Small intestine (tissue), 7 donors: ENCODE measurements around the gene FKTN. TPM values are rescaled to one million over a fixed set of nuclear protein-coding genes. Genes with fewer than 3 reads are reported as not detected.

Experiments
- DNase-seq, 2 donors: peaks; one replicate each; pipeline versions ENCODE4 v3.0.0 to v3.0.0-alpha.2; 2013
- FAIRE-seq: peaks from 2 replicates; lab custom pipeline; 2012; peaks lifted over from hg19 to GRCh38; lab: Jason Lieb, UNC
- H3K27ac ChIP-seq, 3 donors: one replicate each; pipeline ENCODE4 v1.5.1; 2013; ENCODE audit warnings: low read length in 2 of 3, mild to moderate bottlenecking in 2 of 3, control low read depth in 1 of 3, inconsistent platforms in 1 of 3, low read depth in 1 of 3, moderate library complexity in 1 of 3
- H3K27me3 ChIP-seq, 3 donors: one replicate each; pipeline ENCODE4 v1.6.1; 2013; ENCODE audit warnings: low read length in 3 of 3, inconsistent platforms in 1 of 3; ENCODE audit not compliant: control insufficient read depth in 3 of 3, insufficient read depth in 3 of 3
- H3K36me3 ChIP-seq, 3 donors: one replicate each; pipeline ENCODE4 v1.6.1; 2013; ENCODE audit warnings: low read length in 3 of 3, inconsistent platforms in 1 of 3, low read depth in 1 of 3, mild to moderate bottlenecking in 1 of 3, moderate library complexity in 1 of 3; ENCODE audit not compliant: control insufficient read depth in 3 of 3, insufficient read depth in 2 of 3
- H3K4me1 ChIP-seq, 3 donors: one replicate each; pipeline ENCODE4 v1.6.1; 2013; ENCODE audit warnings: low read length in 2 of 3, inconsistent platforms in 1 of 3, low read depth in 1 of 3, mild to moderate bottlenecking in 1 of 3, moderate library complexity in 1 of 3; ENCODE audit not compliant: control insufficient read depth in 3 of 3, insufficient read depth in 2 of 3
- H3K4me3 ChIP-seq, 3 donors: one replicate each; pipeline ENCODE4 v1.5.1; 2013; ENCODE audit warnings: low read length in 3 of 3, control low read depth in 1 of 3, inconsistent platforms in 1 of 3, low read depth in 1 of 3, mild to moderate bottlenecking in 1 of 3, moderate library complexity in 1 of 3
- H3K9me3 ChIP-seq, 2 donors: one replicate each; pipeline ENCODE4 v1.6.1; 2013; ENCODE audit warnings: low read depth in 1 of 2, low read length in 1 of 2; ENCODE audit not compliant: control insufficient read depth in 2 of 2, insufficient read depth in 1 of 2
- WGBS, 3 donors: extraction: QIAGEN DNeasy Blood & Tissue Kit; methylation state at CpG; one replicate each; pipeline ENCODE4 v1.1.7; 2013; 5-methylcytosine and 5-hydroxymethylcytosine counted together
- polyA plus RNA-seq, 4 donors: library from polyadenylated mRNA; stranded (reverse) in 3 of 4; unstranded in 1 of 4; fragments of 200-250 nt in 3 of 4; fragments of 120-200 nt in 1 of 4; gene quantifications; one replicate each; pipeline versions ENCODE4 v1.2.1 to v1.2.3, GENCODE V29; 2013
- donor health status: healthy with polysubstance abuse.
- donor health status: control.
- donor health status: control.
- donor health status: Bipolar disorder and iron deficiency.
- donor health status: healthy.

Gene FKTN
- polyA plus RNA-seq, 4 donors: 0.67 to 17.3 (median 2.7) TPM

GRCh38 chr9:105637787-105638395, 80.0 kb downstream of the FKTN start:
- Histone ChIP-seq H3K9me3 (no peaks in the 10 kb centered on the region), H3K36me3 (peaks cover 0 to 3% (median 0%) of the 10 kb centered on the region in 3 donors), H3K4me3 (no peak overlapping the region), H3K4me1 (no peaks in the 10 kb centered on the region), H3K27ac (no peak overlapping the region), H3K27me3 (no peaks in the 10 kb centered on the region)
- FAIRE-seq: no peak
- DNase-seq: peak in 1 of 2 donors; percentile 3
- 96 to 99% (median 97%) methylated on average over 4 of the region's 4 CpGs for WGBS, 3 donors

DNA sequence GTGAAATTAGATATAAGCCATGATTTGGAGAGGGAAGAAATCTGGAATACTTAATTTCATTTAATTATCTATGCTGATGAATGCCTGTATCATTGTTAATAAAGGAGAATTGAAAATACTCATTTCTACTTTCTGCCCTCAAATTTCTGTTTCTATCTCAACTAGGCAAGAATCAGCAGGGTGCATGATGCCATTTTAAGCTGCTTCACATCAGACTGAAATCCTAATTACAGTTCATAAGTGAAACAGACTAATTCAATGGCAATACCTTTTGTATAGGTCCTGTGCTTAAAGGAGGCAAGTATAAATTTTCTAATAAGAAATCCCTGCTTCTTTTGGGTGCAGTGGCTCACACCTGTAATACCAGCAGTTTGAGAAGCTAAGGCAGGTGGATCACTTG, 82.0 kb downstream of the FKTN start:
- FAIRE-seq (no peak), DNase-seq (no peak)
- no peaks in the 10 kb centered on the region for H3K9me3 ChIP-seq
- H3K36me3 ChIP-seq: peaks cover 0 to 3% (median 0%) of the 10 kb centered on the region in 3 donors
- H3K4me3 ChIP-seq: no peak overlapping the region
- no peak overlapping the region for H3K27ac ChIP-seq
- H3K4me1 ChIP-seq: no peaks in the 10 kb centered on the region
- H3K27me3 ChIP-seq: no peaks in the 10 kb centered on the region

- H3K27ac ChIP-seq: no peak overlapping the region
- DNase-seq (no peak), FAIRE-seq (no peak)
- no peak overlapping the region for H3K4me3 ChIP-seq
- no peaks in the 10 kb centered on the region for H3K36me3 ChIP-seq
- H3K27me3 ChIP-seq: no peaks in the 10 kb centered on the region
- H3K9me3 ChIP-seq: no peaks in the 10 kb centered on the region
- no peaks in the 10 kb centered on the region for H3K4me1 ChIP-seq
Measured at GRCh38 chr9:105643795-105644194, 85.9 kb downstream of the FKTN start.

DNA sequence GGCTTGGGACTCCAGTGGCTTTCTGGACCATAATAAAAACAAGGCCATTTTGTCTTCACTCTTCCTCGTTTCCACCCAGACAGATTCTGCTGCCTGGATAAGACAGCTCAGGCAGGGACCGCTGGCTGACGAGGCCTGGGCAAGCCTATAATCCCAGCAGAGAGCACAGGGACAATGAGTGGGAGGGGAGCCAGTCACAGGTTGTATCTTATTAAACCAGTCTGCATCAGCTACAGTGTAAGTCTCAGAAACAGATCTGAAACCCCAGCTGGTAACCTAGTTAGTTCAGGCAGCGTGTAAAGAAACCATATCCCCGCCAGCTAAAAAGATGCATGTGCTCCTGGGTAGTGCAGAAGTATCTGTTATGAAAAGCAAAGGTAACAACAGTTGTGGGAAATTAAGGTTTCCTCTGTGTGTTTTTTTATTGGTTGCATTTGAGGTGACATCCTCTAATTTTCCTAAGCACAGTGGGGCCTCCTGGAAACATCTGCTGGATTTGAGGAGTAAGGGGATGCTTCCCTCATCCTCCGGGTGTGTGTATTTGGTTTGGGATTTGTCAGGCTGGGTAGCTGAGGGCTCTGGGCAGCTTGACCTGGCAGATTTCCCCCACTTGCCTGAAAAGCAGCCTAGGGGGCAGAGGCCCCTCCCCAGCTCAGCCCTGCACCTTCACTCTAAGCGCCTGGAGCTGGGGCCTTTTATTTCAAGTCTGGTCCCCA, 89.1 kb downstream of the FKTN start:
- Histone ChIP-seq H3K9me3 (no peaks in the 10 kb centered on the region), H3K27ac (no peak overlapping the region), H3K27me3 (no peaks in the 10 kb centered on the region), H3K36me3 (no peaks in the 10 kb centered on the region), H3K4me1 (no peaks in the 10 kb centered on the region), H3K4me3 (no peak overlapping the region)
- 88 to 91% (median 91%) methylated on average over 7 of the region's 7 CpGs for WGBS, 3 donors
- DNase-seq: no peak
- no peak for FAIRE-seq

DNA sequence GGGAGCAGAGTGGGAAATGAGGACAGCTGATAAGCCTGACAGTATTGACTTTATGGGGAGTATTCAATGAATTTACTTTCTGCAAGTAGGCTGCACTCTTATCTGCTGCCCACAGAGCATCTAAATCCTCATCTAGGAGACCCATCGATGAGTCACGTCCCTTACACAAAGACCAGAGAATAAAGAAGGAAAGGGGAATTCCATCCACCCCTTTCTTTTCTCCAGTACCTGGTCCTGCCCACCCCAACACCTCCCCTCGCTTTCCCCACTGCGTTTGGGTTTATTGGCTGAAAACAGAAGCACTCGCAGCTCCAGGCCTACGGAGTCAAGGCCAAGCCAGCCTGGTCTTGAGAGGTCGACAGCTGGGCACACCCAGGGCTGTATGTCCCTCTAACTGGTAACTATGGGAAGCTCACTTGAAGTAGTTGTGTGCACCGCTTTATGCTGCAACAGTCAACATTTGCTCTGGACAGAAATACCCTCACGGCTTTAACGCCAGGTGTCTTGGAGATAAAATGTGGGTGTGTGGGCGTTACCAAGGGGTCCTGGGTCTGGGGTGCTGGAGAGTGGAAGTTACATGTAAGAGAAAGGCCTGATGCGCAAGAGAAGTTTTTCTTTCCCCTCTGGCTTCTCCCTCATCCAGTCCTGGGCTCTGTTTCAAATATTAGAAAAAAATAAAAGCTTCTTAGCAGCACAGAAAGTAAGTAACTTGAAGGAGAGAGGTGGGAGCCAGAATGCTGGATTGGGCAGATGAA, 89.8 kb downstream of the FKTN start:
- no peak overlapping the region for H3K4me3 ChIP-seq
- H3K36me3 ChIP-seq: no peaks in the 10 kb centered on the region
- H3K4me1 ChIP-seq: no peaks in the 10 kb centered on the region
- no peaks in the 10 kb centered on the region for H3K27me3 ChIP-seq
- WGBS, 3 donors: 85 to 89% (median 86%) methylated on average over 12 of the region's 12 CpGs
- DNase-seq: no peak
- H3K9me3 ChIP-seq: no peaks in the 10 kb centered on the region
- no peak for FAIRE-seq
- H3K27ac ChIP-seq: no peak overlapping the region

GRCh38 chr9:105651806-105652205, 93.9 kb downstream of the FKTN start:
- H3K36me3 ChIP-seq: no peaks in the 10 kb centered on the region
- peaks cover 0 to 4% (median 3%) of the 10 kb centered on the region in 3 donors for H3K27me3 ChIP-seq
- DNase-seq: no peak
- FAIRE-seq: no peak
- H3K4me1 ChIP-seq: peaks cover 0 to 3% (median 0%) of the 10 kb centered on the region in 3 donors
- no peaks in the 10 kb centered on the region for H3K9me3 ChIP-seq
- no peak overlapping the region for H3K27ac ChIP-seq
- H3K4me3 ChIP-seq: no peak overlapping the region
- WGBS, 3 donors: 64 to 67% (median 66%) methylated on average over 4 of the region's 4 CpGs

DNA sequence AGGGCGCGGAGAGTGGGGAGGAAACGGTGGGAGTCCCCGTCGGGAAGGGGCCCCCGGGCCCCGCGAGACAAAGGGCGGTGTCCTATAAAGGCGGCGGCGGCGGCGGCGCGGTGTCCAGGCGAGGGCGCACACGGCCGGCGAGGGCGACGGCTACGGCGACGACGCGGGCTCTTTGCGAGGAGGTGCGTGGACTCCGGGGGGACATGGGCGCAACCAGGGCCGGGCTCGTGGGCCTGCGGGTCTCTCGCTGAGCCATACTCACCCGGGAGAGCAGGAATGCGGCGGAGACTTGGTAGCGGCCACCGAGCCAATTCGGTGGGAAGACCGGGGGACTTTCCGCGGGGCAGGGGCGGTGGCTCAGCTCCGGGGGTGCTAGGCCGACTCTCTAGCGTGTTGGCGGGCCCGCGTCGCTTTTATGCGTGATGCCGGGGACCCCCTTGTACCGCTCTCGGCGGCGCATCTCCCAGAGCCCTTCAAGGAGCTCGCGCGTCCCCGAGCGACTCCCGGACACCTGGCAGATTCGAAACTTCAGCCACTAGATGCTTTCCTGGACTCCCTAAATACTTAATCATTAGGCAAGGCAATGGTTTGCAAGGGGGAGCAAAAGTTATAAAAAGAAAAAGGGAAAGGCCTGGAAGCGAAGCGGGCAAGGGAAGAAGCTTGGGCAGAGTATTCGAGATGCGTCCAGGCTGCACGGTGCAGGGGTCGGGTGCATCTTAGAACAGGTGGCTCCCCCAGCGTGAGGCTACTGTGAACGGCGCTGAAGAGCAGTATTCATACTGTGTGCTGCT, 98.4 kb downstream of the FKTN start:
- peak overlapping the region; percentile 10 to 54 (median 51) for H3K4me3 ChIP-seq
- H3K9me3 ChIP-seq: no peaks in the 10 kb centered on the region
- FAIRE-seq (no peak), DNase-seq (peak; percentile 9 to 63)
- H3K27ac ChIP-seq: no peak overlapping the region
- WGBS, 3 donors: 1 to 2% (median 2%) methylated on average over 64 to 75 of the region's 75 CpGs
- peaks cover 0 to 11% (median 8%) of the 10 kb centered on the region in 3 donors for H3K27me3 ChIP-seq
- H3K4me1 ChIP-seq: peaks cover 0 to 4% (median 3%) of the 10 kb centered on the region in 3 donors
- H3K36me3 ChIP-seq: no peaks in the 10 kb centered on the region

DNA sequence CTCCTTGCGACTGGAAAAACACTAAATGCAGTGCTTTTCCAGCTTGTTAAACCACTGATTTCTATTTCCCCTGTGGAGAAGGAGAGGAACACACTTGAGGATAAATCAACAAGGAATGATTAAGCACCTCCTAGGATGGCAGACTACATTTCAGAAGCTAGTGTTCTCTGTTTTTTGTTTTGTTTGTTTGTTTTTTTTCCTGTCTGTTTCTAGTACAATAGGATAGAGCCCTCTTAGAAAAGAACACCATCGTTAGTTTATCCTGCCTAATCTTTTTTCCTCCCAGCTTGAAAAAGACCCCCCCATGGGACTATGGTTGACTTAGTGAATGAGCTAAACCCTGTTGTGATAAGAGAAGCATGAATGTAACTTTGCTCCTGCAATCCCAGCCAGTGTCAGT, 100.4 kb downstream of the FKTN start:
- DNase-seq (no peak), FAIRE-seq (no peak)
- H3K27ac ChIP-seq: no peak overlapping the region
- peaks cover 0 to 11% (median 8%) of the 10 kb centered on the region in 3 donors for H3K27me3 ChIP-seq
- H3K4me3 ChIP-seq: no peak overlapping the region
- WGBS, 3 donors: 79 to 87% (median 83%) methylated on average over 2 of the region's 2 CpGs
- no peaks in the 10 kb centered on the region for H3K36me3 ChIP-seq
- H3K9me3 ChIP-seq: no peaks in the 10 kb centered on the region
- H3K4me1 ChIP-seq: peaks cover 0 to 4% (median 3%) of the 10 kb centered on the region in 3 donors
